Measurements from ENCODE around the gene COL4A2. TPM values are rescaled to one million over a fixed set of nuclear protein-coding genes. Genes with fewer than 3 reads are reported as not detected.

COL4A2 gene
- total RNA-seq, 1 experiment from 2014 or later, result 66.0 TPM

- Mint-ChIP-seq H3K9me3 (ENCODE audit: unreplicated experiment) (no peaks in the 10 kb centered on the region), H3K27me3 (ENCODE audit: insufficient read depth, unreplicated experiment) (no peaks in the 10 kb centered on the region), H3K4me1 (ENCODE audit: insufficient read depth, unreplicated experiment) (peaks cover 11% of the 10 kb centered on the region), H3K4me3 (ENCODE audit: unreplicated experiment) (no peak overlapping the region), H3K27ac (ENCODE audit: low read depth, unreplicated experiment) (no peak overlapping the region), H3K36me3 (ENCODE audit: insufficient read depth, unreplicated experiment) (no peaks in the 10 kb centered on the region)
- no peak for TF ChIP-seq CTCF (IDR thresholded peaks at IDR 0.05; ENCODE audit: unreplicated experiment)
- BruUV-seq (replicated peaks), result no TSS peak
- ChIA-PET POLR2A (no interaction called here), CTCF (no interaction called here)
- intact Hi-C loops (cut with micrococcal nuclease), result no loop called here
- DNase-seq (ENCODE audit: unreplicated experiment), result no peak
Observed at GRCh38 chr13:110519506-110519905, 212.4 kb downstream of the COL4A2 start.

- Mint-ChIP-seq H3K27ac (ENCODE audit: low read depth, unreplicated experiment) (no peak overlapping the region), H3K27me3 (ENCODE audit: insufficient read depth, unreplicated experiment) (no peaks in the 10 kb centered on the region), H3K4me3 (ENCODE audit: unreplicated experiment) (no peak overlapping the region), H3K36me3 (ENCODE audit: insufficient read depth, unreplicated experiment) (no peaks in the 10 kb centered on the region), H3K9me3 (ENCODE audit: unreplicated experiment) (no peaks in the 10 kb centered on the region), H3K4me1 (ENCODE audit: insufficient read depth, unreplicated experiment) (peaks cover 20% of the 10 kb centered on the region)
- ChIA-PET CTCF (no interaction called here), POLR2A (interaction anchor here (0.7 kb wide), 1 partner anchor 658 kb away, joined by 3 read pairs; no protein-coding TSS in a partner anchor)
- intact Hi-C loops (cut with micrococcal nuclease), result no loop called here
- no peak for TF ChIP-seq CTCF (IDR thresholded peaks at IDR 0.05; ENCODE audit: unreplicated experiment)
- no TSS peak for BruUV-seq (replicated peaks)
- peak; percentile 89 for DNase-seq (ENCODE audit: unreplicated experiment)
Observed at GRCh38 chr13:110520431-110521295, 213.6 kb downstream of the COL4A2 start.

- CTCF ChIA-PET, result no interaction called here
- H3K4me1 Mint-ChIP-seq (ENCODE audit: insufficient read depth, unreplicated experiment), result peaks cover 20% of the 10 kb centered on the region
- no peaks in the 10 kb centered on the region for H3K9me3 Mint-ChIP-seq (ENCODE audit: unreplicated experiment)
- POLR2A ChIA-PET, result interaction anchor here (0.7 kb wide), 1 partner anchor 658 kb away, joined by 3 read pairs; no protein-coding TSS in a partner anchor
- H3K27me3 Mint-ChIP-seq (ENCODE audit: insufficient read depth, unreplicated experiment), result no peaks in the 10 kb centered on the region
- H3K27ac Mint-ChIP-seq (ENCODE audit: low read depth, unreplicated experiment), result no peak overlapping the region
- BruUV-seq (replicated peaks), result no TSS peak
- no peak overlapping the region for H3K4me3 Mint-ChIP-seq (ENCODE audit: unreplicated experiment)
- no peak for DNase-seq (ENCODE audit: unreplicated experiment)
- intact Hi-C loops (cut with micrococcal nuclease), result no loop called here
- no peaks in the 10 kb centered on the region for H3K36me3 Mint-ChIP-seq (ENCODE audit: insufficient read depth, unreplicated experiment)
- TF ChIP-seq CTCF (IDR thresholded peaks at IDR 0.05; ENCODE audit: unreplicated experiment), result no peak
Observed at GRCh38 chr13:110521296-110521680, 214.2 kb downstream of the COL4A2 start.

GRCh38 chr13:110521946-110522345 is 214.9 kb downstream of the COL4A2 start:
- peaks cover 20% of the 10 kb centered on the region for H3K4me1 Mint-ChIP-seq (ENCODE audit: insufficient read depth, unreplicated experiment)
- no peak overlapping the region for H3K4me3 Mint-ChIP-seq (ENCODE audit: unreplicated experiment)
- POLR2A ChIA-PET, result no interaction called here
- H3K27ac Mint-ChIP-seq (ENCODE audit: low read depth, unreplicated experiment), result no peak overlapping the region
- no peaks in the 10 kb centered on the region for H3K9me3 Mint-ChIP-seq (ENCODE audit: unreplicated experiment)
- BruUV-seq (replicated peaks), result no TSS peak
- no peaks in the 10 kb centered on the region for H3K36me3 Mint-ChIP-seq (ENCODE audit: insufficient read depth, unreplicated experiment)
- DNase-seq (ENCODE audit: unreplicated experiment), result peak; percentile 39
- no peak for TF ChIP-seq CTCF (IDR thresholded peaks at IDR 0.05; ENCODE audit: unreplicated experiment)
- CTCF ChIA-PET, result interaction anchor here (0.6 kb wide), 1 partner anchor 84 kb away, joined by 3 read pairs; no protein-coding TSS in a partner anchor
- H3K27me3 Mint-ChIP-seq (ENCODE audit: insufficient read depth, unreplicated experiment), result no peaks in the 10 kb centered on the region
- intact Hi-C loops (cut with micrococcal nuclease), result no loop called here
